H1 (cell line): Measurements from ENCODE around the gene BCL3. TPM values are rescaled to one million over a fixed set of nuclear protein-coding genes. Genes with fewer than 3 reads are reported as not detected.

Source experiments
- ATF2 ChIP-seq: IDR thresholded peaks from 2 replicates; pipeline ENCODE4 v1.6.1; 2012; ENCODE audit warnings: low read length, inconsistent platforms
- BCL11A ChIP-seq, 2 experiments: IDR thresholded peaks; one replicate each; pipeline ENCODE4 v1.6.1; 2011; ENCODE audit warnings: low read depth in 2 of 2, low read length in 2 of 2, mild to moderate bottlenecking in 2 of 2
- JUND ChIP-seq: IDR thresholded peaks from 2 replicates; pipeline ENCODE4 v1.6.1; 2011; ENCODE audit warnings: mild to moderate bottlenecking, improper control_type of control experiment, low read length
- KDM1A ChIP-seq: fragments of 200-600, 300-600 bp; sonication (generic); IDR thresholded peaks from 2 replicates; pipeline ENCODE4 v1.7.1; 2016; ENCODE audit warnings: mild to moderate bottlenecking, low read length, borderline replicate concordance
- RBBP5 ChIP-seq: IDR thresholded peaks from 2 replicates; pipeline ENCODE4 v1.7.1; 2012; ENCODE audit warnings: low read depth, mild to moderate bottlenecking, inconsistent platforms, low read length, moderate library complexity, borderline replicate concordance
- SAP30 ChIP-seq: fragments of 300-600 bp; sonication (generic); IDR thresholded peaks from 2 replicates; pipeline ENCODE4 v1.7.1; 2012; ENCODE audit warnings: low read length, moderate library complexity, mild to moderate bottlenecking, inconsistent platforms; ENCODE audit not compliant: insufficient read depth, insufficient replicate concordance
- SIN3A ChIP-seq, 2 experiments: IDR thresholded peaks in 1 of 2; conservative IDR thresholded peaks in 1 of 2; 2 replicates each; pipeline ENCODE4 v1.6.1; 2011 to 2012; ENCODE audit warnings: low read length in 2 of 2, improper control_type of control experiment in 1 of 2, low read depth in 1 of 2, mild to moderate bottlenecking in 1 of 2
- polyA plus RNA-seq, 7 experiments: library from polyadenylated mRNA; depleted of rRNA in 3 of 7; stranded (reverse) in 5 of 7; unstranded in 2 of 7; fragments of >200 nt in 5 of 7; fragments of 200-250 nt in 2 of 7; gene quantifications; 1 replicate in 5 of 7; 2 replicates in 1 of 7; 4 replicates in 1 of 7; pipeline versions ENCODE4 v1.2.1 to v1.2.3, GENCODE V29; 2011 to 2013; ENCODE audit warnings: missing spikeins in 2 of 7, mixed read lengths in 2 of 7
- total RNA-seq: library from RNA; stranded (reverse); fragmentation: NEBNext Ultra II Directional; extraction: Animal tissue kit (Norgen Biotek cat#: 25700); gene quantifications from 2 replicates; pipeline ENCODE4 v1.2.1, GENCODE V29; 2021

BCL3 gene
- total and polyA plus RNA-seq, 2 of the 8 experiments (the other 6 are each of a cell fraction or from before 2014, with no cell fraction given) = 0.88 to 2.4 TPM

GRCh38 chr19:44806291-44806690 is 57.8 kb downstream of the BCL3 start (continued):
- TF ChIP-seq JUND (no peak), SIN3A (conservative IDR thresholded peaks at IDR 0.05 in 1 of 2, IDR thresholded peaks at IDR 0.05 in 1 of 2; ENCODE audit: low read depth in 1 of 2, low read length in 2 of 2) (no peak), ATF2 (no peak), SAP30 (no peak), RBBP5 (no peak), BCL11A (IDR thresholded peaks at IDR 0.05; ENCODE audit: low read depth in 2 of 2, low read length in 2 of 2) (no peak), KDM1A (no peak)
